Gastrocnemius medialis (tissue), 4 donors: ENCODE data around the gene VTN.

Experiments
- CTCF ChIP-seq, 5 experiments: fragments of 450-650 bp in 3 of 5; fragments of 200-600 bp in 2 of 5; sonication (generic) in 2 of 5; IDR thresholded peaks in 4 of 5; conservative IDR thresholded peaks in 1 of 5; 1 replicate in 4 of 5; 2 replicates in 1 of 5; pipeline ENCODE4 v1.5.1; 2016 to 2019; ENCODE audit warnings: antibody characterized with exemption in 5 of 5, mild to moderate bottlenecking in 3 of 5, moderate library complexity in 3 of 5
- POLR2A ChIP-seq, 2 donors: fragments of 450-650 bp; IDR thresholded peaks; one replicate each; pipeline ENCODE4 v1.6.1; 2017; ENCODE audit warnings: antibody characterized with exemption in 2 of 2, mild to moderate bottlenecking in 2 of 2, moderate library complexity in 2 of 2

- TF ChIP-seq CTCF (IDR thresholded peaks at IDR 0.05 in 4 of 5, conservative IDR thresholded peaks at IDR 0.05 in 1 of 5) (no peak), POLR2A (IDR thresholded peaks at IDR 0.05) (no peak)
These were observed 41.8 kb downstream of the VTN start for GRCh38 chr17:28328325-28328724.
